ENCODE measurements around the gene LPCAT1. TPM values are rescaled to one million over a fixed set of nuclear protein-coding genes. Genes with fewer than 3 reads are reported as not detected.

LPCAT1 gene
- total and polyA plus RNA-seq, 2 of the 4 experiments (the other 2 are of a cell fraction): 17.7 to 33.6 TPM

DNA sequence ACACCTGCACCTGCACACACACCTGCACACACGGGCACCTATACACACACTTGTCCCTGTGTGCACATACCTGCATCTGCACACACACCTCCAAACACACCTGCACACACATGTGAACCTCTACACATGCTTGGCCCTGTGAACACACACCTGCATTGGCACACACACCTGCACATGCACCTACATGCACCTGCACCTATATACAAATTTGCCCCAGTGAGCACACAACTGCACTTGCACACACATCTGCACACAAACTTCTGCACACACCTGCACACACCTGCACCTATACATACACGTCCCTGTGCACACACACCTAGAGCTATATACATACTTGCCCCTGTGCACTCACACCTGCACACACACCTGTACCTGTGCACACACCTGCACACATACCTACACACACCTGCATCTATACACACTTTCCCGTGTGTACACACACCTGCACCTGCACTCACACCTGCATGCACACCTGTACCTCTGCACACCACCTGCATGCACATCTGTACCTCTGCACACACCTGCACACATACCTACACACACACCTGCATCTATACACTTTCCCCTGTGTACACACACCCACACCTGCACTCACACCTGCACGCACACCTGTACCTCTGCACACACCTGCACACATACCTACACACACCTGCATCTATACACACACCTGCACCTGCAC, 21.5 kb upstream of the LPCAT1 start:
- TF ChIP-seq RAD21 (IDR thresholded peaks at IDR 0.05; ENCODE audit: low read length) (no peak), MXI1 (IDR thresholded peaks at IDR 0.05; ENCODE audit: borderline replicate concordance, low read depth, low read length) (no peak), RCOR1 (IDR thresholded peaks at IDR 0.05; ENCODE audit: insufficient replicate concordance, low read length) (no peak), MAZ (IDR thresholded peaks at IDR 0.05; ENCODE audit: borderline replicate concordance, low read depth, low read length) (no peak), FOS (IDR thresholded peaks at IDR 0.05; ENCODE audit: low read depth, low read length) (no peak), MAFK (IDR thresholded peaks at IDR 0.05; ENCODE audit: low read depth, low read length) (no peak), BHLHE40 (IDR thresholded peaks at IDR 0.05; ENCODE audit: low read depth, low read length) (no peak), RFX5 (IDR thresholded peaks at IDR 0.05; ENCODE audit: low read depth, low read length) (no peak), POLR2A (IDR thresholded peaks at IDR 0.05; ENCODE audit: low read depth, low read length) (no peak), CHD1 (IDR thresholded peaks at IDR 0.05; ENCODE audit: low read depth, low read length) (no peak), CEBPB (IDR thresholded peaks at IDR 0.05; ENCODE audit: low read depth, low read length) (no peak), NFE2L2 (IDR thresholded peaks at IDR 0.05; ENCODE audit: low read depth, low read length) (no peak), SMC3 (IDR thresholded peaks at IDR 0.05; ENCODE audit: low read depth, low read length) (no peak)
- TF ChIP-seq, protein P1, sequence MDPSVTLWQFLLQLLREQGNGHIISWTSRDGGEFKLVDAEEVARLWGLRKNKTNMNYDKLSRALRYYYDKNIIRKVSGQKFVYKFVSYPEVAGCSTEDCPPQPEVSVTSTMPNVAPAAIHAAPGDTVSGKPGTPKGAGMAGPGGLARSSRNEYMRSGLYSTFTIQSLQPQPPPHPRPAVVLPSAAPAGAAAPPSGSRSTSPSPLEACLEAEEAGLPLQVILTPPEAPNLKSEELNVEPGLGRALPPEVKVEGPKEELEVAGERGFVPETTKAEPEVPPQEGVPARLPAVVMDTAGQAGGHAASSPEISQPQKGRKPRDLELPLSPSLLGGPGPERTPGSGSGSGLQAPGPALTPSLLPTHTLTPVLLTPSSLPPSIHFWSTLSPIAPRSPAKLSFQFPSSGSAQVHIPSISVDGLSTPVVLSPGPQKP (IDR thresholded peaks at IDR 0.05; ENCODE audit: borderline replicate concordance, low read depth, low read length): no peak
- TF ChIP-seq, protein P2, sequence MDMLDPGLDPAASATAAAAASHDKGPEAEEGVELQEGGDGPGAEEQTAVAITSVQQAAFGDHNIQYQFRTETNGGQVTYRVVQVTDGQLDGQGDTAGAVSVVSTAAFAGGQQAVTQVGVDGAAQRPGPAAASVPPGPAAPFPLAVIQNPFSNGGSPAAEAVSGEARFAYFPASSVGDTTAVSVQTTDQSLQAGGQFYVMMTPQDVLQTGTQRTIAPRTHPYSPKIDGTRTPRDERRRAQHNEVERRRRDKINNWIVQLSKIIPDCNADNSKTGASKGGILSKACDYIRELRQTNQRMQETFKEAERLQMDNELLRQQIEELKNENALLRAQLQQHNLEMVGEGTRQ (IDR thresholded peaks at IDR 0.05; ENCODE audit: low read depth, low read length): no peak
- TF ChIP-seq, protein P3, sequence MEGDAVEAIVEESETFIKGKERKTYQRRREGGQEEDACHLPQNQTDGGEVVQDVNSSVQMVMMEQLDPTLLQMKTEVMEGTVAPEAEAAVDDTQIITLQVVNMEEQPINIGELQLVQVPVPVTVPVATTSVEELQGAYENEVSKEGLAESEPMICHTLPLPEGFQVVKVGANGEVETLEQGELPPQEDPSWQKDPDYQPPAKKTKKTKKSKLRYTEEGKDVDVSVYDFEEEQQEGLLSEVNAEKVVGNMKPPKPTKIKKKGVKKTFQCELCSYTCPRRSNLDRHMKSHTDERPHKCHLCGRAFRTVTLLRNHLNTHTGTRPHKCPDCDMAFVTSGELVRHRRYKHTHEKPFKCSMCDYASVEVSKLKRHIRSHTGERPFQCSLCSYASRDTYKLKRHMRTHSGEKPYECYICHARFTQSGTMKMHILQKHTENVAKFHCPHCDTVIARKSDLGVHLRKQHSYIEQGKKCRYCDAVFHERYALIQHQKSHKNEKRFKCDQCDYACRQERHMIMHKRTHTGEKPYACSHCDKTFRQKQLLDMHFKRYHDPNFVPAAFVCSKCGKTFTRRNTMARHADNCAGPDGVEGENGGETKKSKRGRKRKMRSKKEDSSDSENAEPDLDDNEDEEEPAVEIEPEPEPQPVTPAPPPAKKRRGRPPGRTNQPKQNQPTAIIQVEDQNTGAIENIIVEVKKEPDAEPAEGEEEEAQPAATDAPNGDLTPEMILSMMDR (conservative IDR thresholded peaks at IDR 0.05; ENCODE audit: low read depth, low read length): no peak
- H2BK20ac ChIP-seq (ENCODE audit: low read depth, low read length): no peak overlapping the region
- no peaks in the 10 kb centered on the region for H3K36me3 ChIP-seq (ENCODE audit: control insufficient read depth, insufficient read depth, low read length)
- 59% methylated on average over 4 of the region's 4 CpGs; no CpG with 5 or more reads in 1 of the 2 experiments for WGBS, 2 experiments (ENCODE audit: extremely low coverage in 2 of 2, insufficient read length in 1 of 2)
- intact Hi-C loops (cut with micrococcal nuclease) (no loop called here), in situ Hi-C loops (cut with MboI; ENCODE audit: low sequenced_read_pairs) (no loop called here), dilution Hi-C loops (cut with HindIII; ENCODE audit: low sequenced_read_pairs, unreplicated experiment) (no loop called here)
- DNase-seq (no peak), ATAC-seq (ENCODE audit: low read depth) (no peak)
- H4K20me1 ChIP-seq (ENCODE audit: insufficient read depth, low read length): no peaks in the 10 kb centered on the region; the same call in 1 of the 2 replicates
- no peak overlapping the region for H3K18ac ChIP-seq (ENCODE audit: low read depth, low read length)
- H2AFZ ChIP-seq (replicated peaks; ENCODE audit: low read length, poor library complexity): no peak overlapping the region
- H4K91ac ChIP-seq (ENCODE audit: insufficient read depth, low read depth, low read length): no peak overlapping the region
- H3K4me3 ChIP-seq (ENCODE audit: insufficient read depth, low read depth, low read length): no peak overlapping the region
- H2AK5ac ChIP-seq (ENCODE audit: low read depth, low read length): no peak overlapping the region
- no peak overlapping the region for H3K14ac ChIP-seq (replicated peaks; ENCODE audit: low read depth, low read length)
- no peak overlapping the region for H2BK15ac ChIP-seq (ENCODE audit: low read depth, low read length)
- no peak overlapping the region for H3K56ac ChIP-seq (ENCODE audit: extremely low read depth, insufficient read depth, low read length)
- H2BK120ac ChIP-seq (ENCODE audit: low read depth, low read length): no peak overlapping the region
- H3K9me1 ChIP-seq (ENCODE audit: insufficient read depth, low read length): peaks cover 10% of the 10 kb centered on the region; the same call in 1 of the 2 replicates
- BruUV-seq (replicated peaks): no TSS peak
- peaks cover 31% of the 10 kb centered on the region for H3K27me3 ChIP-seq (ENCODE audit: control insufficient read depth, insufficient read depth, low read length)
- H2BK5ac ChIP-seq (ENCODE audit: low read depth, low read length, poor library complexity, severe bottlenecking): no peak overlapping the region
- H3K23ac ChIP-seq (ENCODE audit: low read depth, low read length): no peak overlapping the region
- no peak overlapping the region for H4K5ac ChIP-seq (ENCODE audit: low read depth, low read length)
- H3K9me3 ChIP-seq (ENCODE audit: control insufficient read depth, insufficient read depth, low read length): no peaks in the 10 kb centered on the region
- H3K27ac ChIP-seq (ENCODE audit: insufficient read depth, low read length): no peak overlapping the region
- no peak overlapping the region for H2AK9ac ChIP-seq (replicated peaks; ENCODE audit: low read depth, low read length, poor library complexity)
- ChIA-PET CTCF (no interaction called here), POLR2A (ENCODE audit: unreplicated experiment) (no interaction called here)
- H3K79me1 ChIP-seq (ENCODE audit: low read depth in 1 of 2, low read length in 2 of 2): no peaks in the 10 kb centered on the region
- H3K4ac ChIP-seq (ENCODE audit: low read depth, low read length): no peak overlapping the region
- H3K4me1 ChIP-seq (ENCODE audit: control insufficient read depth, insufficient read depth, low read length): no peaks in the 10 kb centered on the region
- no peak overlapping the region for H3K4me2 ChIP-seq (ENCODE audit: low read depth, low read length)
- no peak overlapping the region for H4K8ac ChIP-seq (ENCODE audit: low read depth in 2 of 2, low read length in 2 of 2)
- no peak overlapping the region for H3K9ac ChIP-seq (ENCODE audit: low read depth, low read length)

Measured in IMR-90 (cell line).